HG03066 (cell line): Measurements from ENCODE around the gene ERF.

ENCODE experiments used
- ATAC-seq: cut with Tn5 transposase; IDR thresholded peaks from one replicate; pipeline ENCODE4 v1.9.1; 2021; ENCODE audit warnings: low read depth; ENCODE audit not compliant: unreplicated experiment

The ERF gene

GRCh38 chr19:42287827-42288107 lies 32.8 kb upstream of the ERF start:
- no peak for ATAC-seq

DNA sequence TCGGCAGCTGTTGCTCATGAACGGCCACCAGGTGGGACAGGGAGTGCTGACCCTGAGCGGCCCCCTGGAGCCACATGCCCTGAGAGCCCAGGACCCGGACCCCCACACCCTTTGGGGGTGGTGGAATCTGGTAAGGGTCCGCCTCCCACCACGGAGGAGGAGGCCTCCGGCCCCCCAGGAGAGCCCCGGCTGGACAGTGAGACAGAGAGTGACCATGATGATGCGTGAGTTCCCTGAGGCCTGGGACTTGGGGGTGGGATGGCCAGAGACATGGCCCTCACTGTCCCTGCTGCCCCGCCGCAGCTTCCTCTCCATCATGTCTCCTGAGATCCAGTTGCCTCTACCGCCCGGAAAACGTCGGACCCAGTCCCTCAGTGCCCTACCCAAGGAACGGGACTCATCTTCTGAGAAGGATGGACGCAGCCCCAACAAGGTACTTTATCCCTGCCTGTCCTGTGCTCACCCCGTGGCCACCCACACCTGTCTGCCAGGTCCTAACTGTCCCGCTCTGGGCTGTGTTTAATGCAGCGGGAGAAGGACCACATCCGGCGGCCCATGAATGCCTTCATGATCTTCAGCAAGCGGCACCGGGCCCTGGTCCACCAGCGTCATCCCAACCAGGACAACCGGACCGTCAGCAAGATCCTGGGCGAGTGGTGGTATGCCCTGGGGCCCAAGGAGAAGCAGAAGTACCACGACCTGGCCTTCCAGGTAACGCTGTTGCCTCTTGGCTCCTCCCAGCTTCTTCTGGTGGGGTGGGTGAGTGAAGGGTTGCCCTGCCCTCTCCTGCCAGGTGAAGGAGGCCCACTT lies 32.3 kb upstream of the ERF start:
- ATAC-seq = no peak

GRCh38 chr19:42286349-42287016 lies 31.6 kb upstream of the ERF start:
- ATAC-seq = no peak

- no peak for ATAC-seq
These were observed 31.0 kb upstream of the ERF start for GRCh38 chr19:42285988-42286348.

DNA sequence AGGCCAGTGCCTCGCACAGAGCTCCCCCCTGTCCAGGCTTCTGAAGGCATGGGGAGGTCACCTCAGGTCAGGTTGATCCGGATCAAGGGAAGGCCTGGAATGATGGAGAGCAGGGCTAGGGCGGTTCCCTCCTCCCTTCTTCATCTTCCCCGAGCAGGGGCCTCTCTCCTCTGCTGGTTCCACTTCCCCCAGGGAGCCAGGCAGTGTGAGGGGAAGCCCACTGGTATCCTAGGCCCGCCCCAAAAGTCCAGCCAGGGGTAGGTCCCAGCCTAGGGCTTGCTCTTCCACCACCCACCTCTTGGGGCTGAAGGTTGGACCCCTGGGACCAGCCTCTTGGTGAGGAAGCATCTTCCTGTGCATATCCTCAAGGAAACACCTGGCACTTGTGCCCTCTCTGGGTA lies 30.6 kb upstream of the ERF start:
- ATAC-seq = no peak

DNA sequence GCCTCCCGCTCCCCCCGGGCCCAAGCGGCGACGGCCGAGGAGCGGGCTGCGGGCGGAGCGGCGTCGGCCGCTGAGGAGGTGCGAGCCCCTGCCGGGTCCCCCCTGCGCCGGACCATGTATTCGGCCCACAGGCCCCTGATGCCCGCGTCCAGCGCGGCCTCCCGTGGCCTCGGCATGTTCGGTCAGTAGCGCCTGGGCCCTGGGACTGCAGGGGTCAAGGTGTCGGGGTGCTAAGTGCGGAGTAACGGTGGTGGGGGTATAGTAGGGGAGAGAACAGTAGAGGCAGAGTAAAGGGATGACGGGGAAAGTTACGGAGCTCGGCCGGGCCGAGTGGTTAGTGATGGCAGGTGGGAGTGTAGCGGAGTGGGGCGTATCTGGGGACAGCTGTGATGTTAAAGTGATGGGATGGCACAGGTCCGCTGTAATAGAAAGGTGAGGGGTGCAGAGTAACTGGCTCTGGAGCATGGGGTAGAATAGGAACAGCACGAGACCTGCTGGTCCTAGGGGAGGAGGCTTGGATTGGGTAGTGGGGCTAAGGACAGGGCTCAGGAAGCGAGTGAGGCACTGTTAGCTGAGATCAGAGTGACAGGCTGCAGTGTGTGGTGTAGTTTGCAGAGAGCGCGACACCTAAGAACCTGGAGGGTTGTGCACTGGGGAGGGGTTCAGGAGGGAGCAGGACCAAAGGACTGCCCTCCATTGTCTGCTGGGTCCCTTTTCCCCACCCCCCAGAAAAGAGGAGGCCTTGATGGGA lies 29.8 kb upstream of the ERF start:
- ATAC-seq = no peak

DNA sequence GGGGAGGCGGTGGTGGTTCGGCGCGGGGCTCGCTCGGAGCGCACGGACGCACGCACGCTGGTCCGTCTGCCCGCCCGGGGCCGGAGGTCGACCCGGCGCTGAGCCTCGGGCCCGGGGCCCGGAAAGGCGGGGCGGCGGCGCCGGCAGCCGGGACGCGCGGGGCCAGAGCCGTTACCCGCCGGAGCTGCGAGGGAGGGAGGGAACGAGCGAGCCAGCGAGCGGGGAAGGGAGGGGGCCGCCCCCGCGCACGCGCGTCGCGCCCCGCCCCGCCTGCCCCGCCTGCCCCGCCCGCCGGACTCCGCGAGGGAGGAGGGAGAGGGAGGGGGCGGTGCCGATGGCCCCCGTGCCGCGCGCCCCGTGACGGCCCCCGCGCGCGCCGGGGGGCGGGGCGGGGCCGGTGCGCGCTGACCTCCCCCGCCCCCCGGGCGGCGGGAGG lies 29.2 kb upstream of the ERF start:
- peak; percentile 23 for ATAC-seq

DNA sequence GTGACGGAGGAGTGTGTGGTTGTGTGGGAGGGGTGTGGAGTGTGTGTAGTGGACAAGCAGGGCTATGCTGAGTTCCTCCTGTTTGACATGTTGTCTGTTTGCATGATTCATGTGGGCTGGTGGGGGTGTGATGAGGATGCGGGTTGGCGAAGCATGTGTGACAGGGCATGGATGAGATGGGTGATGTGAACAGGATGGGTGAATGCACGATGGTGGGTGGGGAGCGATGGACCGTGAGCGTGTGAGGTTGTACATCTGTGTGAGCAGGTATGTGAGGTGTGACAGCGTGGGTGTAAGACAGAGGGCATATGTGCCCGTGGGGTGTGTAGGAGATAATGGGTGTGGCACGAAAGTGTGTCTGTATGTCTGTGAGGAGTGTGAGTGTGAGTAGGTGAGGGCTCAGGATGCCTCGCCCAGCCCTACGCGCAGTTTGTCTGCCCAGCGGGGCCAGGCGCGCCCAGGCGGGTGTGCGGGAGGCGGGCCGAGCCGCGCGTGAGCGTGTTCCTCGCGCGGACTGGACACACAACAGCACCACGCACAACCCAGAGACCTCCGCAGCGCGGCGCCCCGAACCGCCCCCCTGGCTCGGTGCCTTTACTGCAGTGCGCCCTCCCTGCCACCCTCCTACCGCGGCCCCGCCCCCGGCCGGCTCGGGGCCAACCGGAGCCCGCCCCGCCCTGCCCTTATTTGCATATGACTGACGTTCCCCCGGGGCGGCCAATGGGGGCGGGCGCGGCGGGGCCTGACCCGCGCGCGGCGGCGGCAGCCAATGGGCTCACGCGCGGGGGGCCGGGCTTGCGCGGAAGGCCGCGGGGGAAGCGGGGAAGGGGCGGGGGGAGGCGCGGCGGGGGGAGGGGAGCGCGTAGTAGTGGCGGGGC lies 28.5 kb upstream of the ERF start:
- ATAC-seq = peak; percentile 37

DNA sequence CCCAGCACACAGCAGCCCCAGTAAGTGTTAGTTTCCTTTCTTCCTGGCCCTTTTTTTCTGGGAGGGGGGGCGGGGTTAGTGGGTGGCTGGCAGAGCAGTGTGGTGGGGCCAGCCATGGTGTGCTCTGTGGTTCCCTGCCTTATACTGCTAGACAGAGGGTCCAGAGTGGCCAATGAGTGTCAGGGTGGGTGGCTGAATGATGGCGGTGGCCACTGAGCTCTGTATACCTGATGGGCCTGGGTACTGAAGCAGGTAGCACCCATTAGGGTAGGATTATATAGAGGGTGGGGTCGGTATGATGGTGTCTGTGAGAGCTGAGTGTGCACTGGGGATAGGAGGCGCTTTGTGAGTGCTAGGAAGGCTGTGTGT lies 27.9 kb upstream of the ERF start:
- no peak for ATAC-seq

- no peak for ATAC-seq
These were observed 27.2 kb upstream of the ERF start for GRCh38 chr19:42281827-42282762.

DNA sequence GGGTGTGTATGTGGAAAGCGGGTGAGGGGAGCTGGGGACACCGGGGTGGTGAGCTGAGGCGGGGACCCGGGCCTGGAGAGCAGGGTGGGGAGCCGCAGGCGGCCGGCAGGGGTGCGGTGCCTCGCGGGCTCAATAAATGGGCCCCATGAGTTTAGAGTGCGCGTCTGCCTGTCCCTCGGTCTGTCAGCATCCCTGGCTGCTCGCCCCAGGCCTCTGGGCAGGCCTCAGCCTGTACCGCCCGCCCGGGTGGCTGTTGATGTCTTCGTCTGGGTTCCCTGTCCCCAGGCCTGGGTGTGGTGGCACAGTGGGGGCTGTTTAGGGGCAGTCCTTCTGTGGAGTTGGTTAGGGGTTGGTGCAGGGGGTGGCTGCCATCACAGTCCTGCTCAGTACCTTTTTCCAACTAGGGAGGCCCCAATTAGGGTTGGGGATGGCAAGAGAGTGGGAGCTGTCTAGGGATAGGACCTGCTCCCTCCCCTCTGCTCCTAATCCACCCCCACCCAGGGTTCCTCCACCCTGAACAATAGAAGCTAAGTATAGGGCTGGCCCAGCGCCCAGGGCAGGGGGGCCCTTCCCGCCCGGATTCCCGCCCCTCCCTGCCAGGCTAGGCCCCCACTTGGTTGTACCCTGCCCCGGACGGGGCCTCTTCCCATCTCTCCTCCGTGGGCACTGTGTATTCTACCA lies 26.4 kb upstream of the ERF start:
- no peak for ATAC-seq

GRCh38 chr19:42280815-42281145 lies 25.9 kb upstream of the ERF start:
- ATAC-seq = no peak

DNA sequence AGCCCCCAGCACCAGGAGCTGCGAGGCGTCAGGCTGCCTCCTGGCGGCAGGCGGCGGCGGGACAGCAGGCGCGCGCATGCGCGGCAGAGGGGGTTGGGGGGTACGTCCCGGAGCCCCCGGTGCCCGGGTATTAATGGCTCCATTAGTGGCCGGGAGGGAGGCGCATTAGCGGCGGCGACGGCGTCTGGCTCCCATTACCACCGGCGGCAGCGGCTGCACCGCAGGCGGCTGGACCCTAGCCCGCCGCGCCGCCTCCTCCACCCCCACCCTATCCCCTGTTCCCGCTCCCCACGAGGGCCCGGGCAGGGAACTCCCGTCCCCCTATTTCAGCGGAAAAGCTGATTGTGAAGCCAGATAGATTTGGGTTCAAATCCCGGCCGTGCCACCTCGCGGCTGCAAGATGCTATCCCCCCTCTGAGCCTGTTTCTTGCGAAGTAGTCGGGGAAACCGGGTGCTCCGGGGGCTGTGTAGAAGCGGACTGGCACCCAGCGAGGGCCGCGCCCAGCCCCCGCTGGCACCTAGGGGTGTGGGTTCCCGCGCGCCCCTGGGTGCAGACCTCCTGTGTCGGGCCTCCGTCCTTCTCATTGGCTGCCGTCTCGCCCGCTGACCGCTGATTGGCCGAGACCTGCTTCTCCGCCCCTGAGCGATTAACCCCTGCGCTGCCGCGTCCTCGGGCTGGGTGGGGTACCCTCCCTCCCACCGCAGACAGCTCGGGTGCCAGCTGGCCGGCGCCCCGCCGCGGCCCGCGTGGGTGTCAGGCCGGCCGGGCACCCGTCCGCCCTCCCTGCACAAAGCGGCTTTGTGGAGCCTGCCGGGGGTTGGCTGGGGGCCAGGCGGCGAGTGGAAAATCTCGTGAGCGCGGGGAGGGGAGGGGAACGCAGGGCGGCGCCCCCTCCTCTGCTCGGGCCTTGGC lies 25.2 kb upstream of the ERF start:
- ATAC-seq = peak; percentile 32

DNA sequence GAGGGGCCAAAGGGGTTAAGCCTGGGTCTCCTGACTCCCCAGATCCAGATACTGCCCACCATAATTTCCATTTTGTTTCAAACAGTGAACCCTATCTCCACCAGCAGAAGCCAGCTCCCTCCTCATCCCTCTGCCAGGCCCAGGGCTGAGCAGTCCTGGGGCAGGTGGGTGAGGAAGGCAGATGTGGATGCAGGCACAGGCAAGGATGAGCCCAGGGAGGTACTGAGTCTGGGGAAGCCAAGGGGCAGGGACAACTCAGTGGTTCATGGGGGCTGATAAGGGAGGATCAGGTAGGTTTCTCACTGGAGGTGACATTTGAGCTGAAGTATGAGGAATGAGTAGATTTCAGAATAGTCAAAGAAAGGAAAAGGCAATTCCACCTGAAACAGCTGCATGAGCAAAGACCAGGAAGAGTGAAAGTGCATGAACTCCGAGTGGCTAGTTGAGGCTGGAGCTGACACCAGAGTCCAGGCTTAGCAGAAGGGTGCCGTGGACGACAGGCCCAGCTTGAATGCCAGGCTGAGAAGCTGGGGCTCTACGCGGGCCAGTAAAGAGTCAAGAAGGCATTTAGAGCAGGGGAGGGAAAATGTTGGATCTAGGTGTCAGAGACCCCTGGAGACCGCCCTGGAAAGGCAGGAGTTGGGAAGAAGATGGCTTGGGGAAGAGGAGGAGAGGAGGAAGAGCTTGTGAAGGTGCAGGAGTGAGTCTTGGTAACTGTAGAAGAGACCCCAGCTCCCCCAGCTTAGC lies 24.4 kb upstream of the ERF start:
- no peak for ATAC-seq

GRCh38 chr19:42278452-42279154 lies 23.7 kb upstream of the ERF start:
- ATAC-seq = no peak

DNA sequence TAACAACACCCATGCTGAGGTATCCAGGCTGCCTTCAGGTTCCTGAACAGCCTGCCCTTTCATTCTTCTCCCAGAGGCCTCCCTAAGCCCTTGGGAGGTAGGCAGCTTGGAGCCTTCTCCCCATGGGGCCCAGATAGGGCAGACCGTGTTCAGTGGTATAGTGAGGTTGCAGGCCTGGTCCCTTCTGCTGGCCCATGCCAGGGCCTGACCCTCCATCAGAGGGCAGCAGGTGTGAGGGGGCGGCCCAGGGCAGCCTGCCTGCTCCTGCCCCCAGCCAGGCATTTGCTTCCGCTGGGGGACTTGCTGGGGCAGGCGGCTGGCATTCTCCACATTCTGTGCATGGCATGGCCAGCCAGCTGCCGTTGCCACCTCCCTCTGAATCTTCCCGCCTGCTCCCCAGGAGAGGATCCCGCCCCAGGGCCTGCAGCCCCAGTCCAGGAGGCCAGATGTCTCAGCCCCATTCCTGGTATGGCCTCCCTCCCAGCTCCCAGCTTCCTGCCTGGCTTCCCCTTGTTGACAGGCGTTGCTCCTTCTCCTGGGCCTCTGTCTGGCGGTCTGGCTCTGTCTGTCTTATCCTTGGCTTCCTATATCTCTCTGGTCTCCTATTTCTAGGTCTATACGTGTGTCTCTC lies 23.0 kb upstream of the ERF start:
- ATAC-seq = no peak

- no peak for ATAC-seq
These were observed 21.9 kb upstream of the ERF start for GRCh38 chr19:42276821-42277220.
